Measurements from ENCODE around the gene DIP2A. TPM values are rescaled to one million over a fixed set of nuclear protein-coding genes. Genes with fewer than 3 reads are reported as not detected.
A peak's percentile ranks its signal among the peaks of the same experiment; 100 is the strongest.

The DIP2A gene
- total and polyA plus RNA-seq, 2 of the 13 experiments (the other 11 are each of a cell fraction or from before 2014, with no cell fraction given), result 18.5 to 37.6 TPM

- no peak for TF ChIP-seq SMAD1 (CRISPR knock-in tag; IDR thresholded peaks at IDR 0.05; ENCODE audit: borderline replicate concordance, low read depth)
- no peak for TF ChIP-seq ZBTB4 (CRISPR knock-in tag; IDR thresholded peaks at IDR 0.05; ENCODE audit: borderline replicate concordance)
- peak; percentile 47 for TF ChIP-seq FOSL2 (CRISPR knock-in tag; IDR thresholded peaks at IDR 0.05)
- TF ChIP-seq, protein P1, sequence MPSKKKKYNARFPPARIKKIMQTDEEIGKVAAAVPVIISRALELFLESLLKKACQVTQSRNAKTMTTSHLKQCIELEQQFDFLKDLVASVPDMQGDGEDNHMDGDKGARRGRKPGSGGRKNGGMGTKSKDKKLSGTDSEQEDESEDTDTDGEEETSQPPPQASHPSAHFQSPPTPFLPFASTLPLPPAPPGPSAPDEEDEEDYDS (CRISPR knock-in tag; IDR thresholded peaks at IDR 0.05), result 0 out of 2 replicates have a peak, but pooled peaks have one; percentile 25
- TF ChIP-seq ISL2 (CRISPR knock-in tag; IDR thresholded peaks at IDR 0.05), result 0 out of 2 replicates have a peak, but pooled peaks have one; percentile 19
- TF ChIP-seq FOXA3 (CRISPR knock-in tag; IDR thresholded peaks at IDR 0.05), result peak; percentile 57; the same call in 1 of the 2 replicates
- TF ChIP-seq ZNF547 (CRISPR knock-in tag; IDR thresholded peaks at IDR 0.05), result no peak
- TF ChIP-seq, protein P2, sequence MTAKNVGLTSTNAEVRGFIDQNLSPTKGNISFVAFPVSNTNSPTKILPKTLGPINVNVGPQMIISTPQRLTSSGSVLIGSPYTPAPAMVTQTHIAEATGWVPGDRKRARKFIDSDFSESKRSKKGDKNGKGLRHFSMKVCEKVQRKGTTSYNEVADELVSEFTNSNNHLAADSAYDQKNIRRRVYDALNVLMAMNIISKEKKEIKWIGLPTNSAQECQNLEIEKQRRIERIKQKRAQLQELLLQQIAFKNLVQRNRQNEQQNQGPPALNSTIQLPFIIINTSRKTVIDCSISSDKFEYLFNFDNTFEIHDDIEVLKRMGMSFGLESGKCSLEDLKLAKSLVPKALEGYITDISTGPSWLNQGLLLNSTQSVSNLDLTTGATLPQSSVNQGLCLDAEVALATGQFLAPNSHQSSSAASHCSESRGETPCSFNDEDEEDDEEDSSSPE (CRISPR knock-in tag; IDR thresholded peaks at IDR 0.05), result no peak
- TF ChIP-seq, protein P3, sequence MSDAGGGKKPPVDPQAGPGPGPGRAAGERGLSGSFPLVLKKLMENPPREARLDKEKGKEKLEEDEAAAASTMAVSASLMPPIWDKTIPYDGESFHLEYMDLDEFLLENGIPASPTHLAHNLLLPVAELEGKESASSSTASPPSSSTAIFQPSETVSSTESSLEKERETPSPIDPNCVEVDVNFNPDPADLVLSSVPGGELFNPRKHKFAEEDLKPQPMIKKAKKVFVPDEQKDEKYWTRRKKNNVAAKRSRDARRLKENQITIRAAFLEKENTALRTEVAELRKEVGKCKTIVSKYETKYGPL (CRISPR knock-in tag; IDR thresholded peaks at IDR 0.05), result no peak
- peak; percentile 41; the same call in 1 of the 2 replicates for TF ChIP-seq BCL6 (CRISPR knock-in tag; IDR thresholded peaks at IDR 0.05)
- TF ChIP-seq EP300 (IDR thresholded peaks at IDR 0.05; ENCODE audit: low read depth in 2 of 2, low read length in 2 of 2), result 0 out of 4 replicates have a peak, but pooled peaks of 1 of the 2 experiments have one; percentile 15
- no peak for TF ChIP-seq EP300 (CRISPR knock-in tag; IDR thresholded peaks at IDR 0.05; ENCODE audit: borderline replicate concordance)
- no peak for TF ChIP-seq ZZZ3 (CRISPR knock-in tag; IDR thresholded peaks at IDR 0.05; ENCODE audit: borderline replicate concordance)
- no peak for TF ChIP-seq SOX13 (IDR thresholded peaks at IDR 0.05)
- TF ChIP-seq SOX13 (CRISPR knock-in tag; conservative IDR thresholded peaks at IDR 0.05 in 1 of 2, IDR thresholded peaks at IDR 0.05 in 1 of 2), result no peak
- TF ChIP-seq, protein P4, sequence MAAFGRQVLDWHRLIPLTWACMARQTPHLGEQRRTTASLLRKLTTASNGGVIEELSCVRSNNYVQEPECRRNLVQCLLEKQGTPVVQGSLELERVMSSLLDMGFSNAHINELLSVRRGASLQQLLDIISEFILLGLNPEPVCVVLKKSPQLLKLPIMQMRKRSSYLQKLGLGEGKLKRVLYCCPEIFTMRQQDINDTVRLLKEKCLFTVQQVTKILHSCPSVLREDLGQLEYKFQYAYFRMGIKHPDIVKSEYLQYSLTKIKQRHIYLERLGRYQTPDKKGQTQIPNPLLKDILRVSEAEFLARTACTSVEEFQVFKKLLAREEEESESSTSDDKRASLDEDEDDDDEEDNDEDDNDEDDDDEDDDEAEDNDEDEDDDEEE (CRISPR knock-in tag; IDR thresholded peaks at IDR 0.05), result no peak
- TF ChIP-seq ZNF460 (CRISPR knock-in tag; IDR thresholded peaks at IDR 0.05; ENCODE audit: borderline replicate concordance), result no peak
- TF ChIP-seq ZNF768 (CRISPR knock-in tag; IDR thresholded peaks at IDR 0.05), result peak; percentile 77; the same call in 1 of the 2 replicates
- TF ChIP-seq, protein P5, sequence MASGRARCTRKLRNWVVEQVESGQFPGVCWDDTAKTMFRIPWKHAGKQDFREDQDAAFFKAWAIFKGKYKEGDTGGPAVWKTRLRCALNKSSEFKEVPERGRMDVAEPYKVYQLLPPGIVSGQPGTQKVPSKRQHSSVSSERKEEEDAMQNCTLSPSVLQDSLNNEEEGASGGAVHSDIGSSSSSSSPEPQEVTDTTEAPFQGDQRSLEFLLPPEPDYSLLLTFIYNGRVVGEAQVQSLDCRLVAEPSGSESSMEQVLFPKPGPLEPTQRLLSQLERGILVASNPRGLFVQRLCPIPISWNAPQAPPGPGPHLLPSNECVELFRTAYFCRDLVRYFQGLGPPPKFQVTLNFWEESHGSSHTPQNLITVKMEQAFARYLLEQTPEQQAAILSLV (CRISPR knock-in tag; IDR thresholded peaks at IDR 0.05; ENCODE audit: borderline replicate concordance), result no peak
Observed at GRCh38 chr21:46509741-46510502, 51.2 kb downstream of the DIP2A start (continued).

Measured in HepG2 (cell line).